A549 (cell line): ENCODE results near the gene ARPC5L. TPM values are rescaled to one million over a fixed set of nuclear protein-coding genes. Genes with fewer than 3 reads are reported as not detected.

Experiments
- ATAC-seq, 2 experiments: fragments of 200-7000 bp in 1 of 2; fragments of >200 bp in 1 of 2; cut with Nextera tagmentation in 1 of 2; cut with Tn5 transposase in 1 of 2; 3 replicates each; pipeline versions ENCODE4 v1.8.0 to v1.9.1; 2018 to 2020; ENCODE audit warnings: mild to moderate bottlenecking in 1 of 2, moderate library complexity in 1 of 2
- CTCF ChIA-PET: fragments of 300-600 bp; sonication (Branson Sonifier 250); formaldehyde crosslinking; extraction: SDS; loops from one replicate; lab custom pipeline; 2021; ENCODE audit warnings: antibody characterized with exemption, inconsistent platforms; lab: Yijun Ruan, JAX
- POLR2A ChIA-PET: fragments of 350-600 bp; formaldehyde crosslinking; extraction: SDS; loops from one replicate; lab custom pipeline; 2021; ENCODE audit warnings: antibody characterized with exemption, inconsistent platforms; lab: Yijun Ruan, JAX
- DNase-seq, 2 experiments: peaks; one replicate each; pipeline versions ENCODE4 v3.0.0 to v3.0.0-alpha.2; 2011 to 2016; ENCODE audit warnings: low read depth in 1 of 2, low spot score in 1 of 2
- FAIRE-seq: peaks from 2 replicates; lab custom pipeline; 2011; peaks lifted over from hg19 to GRCh38; lab: Jason Lieb, UNC
- H3K27ac ChIP-seq, 2 experiments: fragments of >200 bp; sonication (Bioruptor Twin); formaldehyde crosslinking; 3 replicates each; pipeline ENCODE4 v1.5.1; 2016 to 2017
- H3K4me1 ChIP-seq: fragments of >200 bp; sonication (Bioruptor Twin); formaldehyde crosslinking; 3 replicates; pipeline ENCODE4 v1.6.1; 2016
- H3K4me2 ChIP-seq: fragments of >200 bp; sonication (Bioruptor Twin); formaldehyde crosslinking; 3 replicates; pipeline ENCODE4 v1.6.1; 2016
- H3K4me3 ChIP-seq: fragments of >200 bp; sonication (Bioruptor Twin); formaldehyde crosslinking; 3 replicates; pipeline ENCODE4 v1.5.1; 2016
- H3K9me3 ChIP-seq: fragments of >200 bp; sonication (Bioruptor Twin); formaldehyde crosslinking; 3 replicates; pipeline ENCODE4 v1.6.1; 2016
- CBX2 ChIP-seq: fragments of 200-600 bp; sonication (generic); IDR thresholded peaks from 2 replicates; pipeline ENCODE4 v1.6.1; 2016; ENCODE audit warnings: low read depth, mild to moderate bottlenecking, borderline replicate concordance
- CEBPB ChIP-seq, 2 experiments: fragments of >200 bp in 1 of 2; sonication (Bioruptor Twin) in 1 of 2; formaldehyde crosslinking in 1 of 2; IDR thresholded peaks; 2 replicates each; pipeline ENCODE4 v1.6.1; 2012 to 2016
- FOSL2 ChIP-seq, 2 experiments: fragments of 450-650 bp in 1 of 2; fragments of >200 bp in 1 of 2; sonication (Bioruptor Twin) in 1 of 2; formaldehyde crosslinking; IDR thresholded peaks; 2 replicates each; pipeline versions ENCODE4 v1.5.0 to v1.6.1; 2016 to 2020; ENCODE audit warnings: mild to moderate bottlenecking in 1 of 2, moderate library complexity in 1 of 2
- HDAC2 ChIP-seq: fragments of 200-600 bp; sonication (generic); IDR thresholded peaks from 2 replicates; pipeline ENCODE4 v1.6.1; 2016
- HOXA7 ChIP-seq: fragments of 250-450 bp; sonication (Bioruptor Pico); IDR thresholded peaks from 2 replicates; pipeline ENCODE4 v1.5.0; 2020; ENCODE audit warnings: mild to moderate bottlenecking, moderate library complexity
- JUN ChIP-seq, 2 experiments: fragments of >200 bp; sonication (Bioruptor Twin); formaldehyde crosslinking; IDR thresholded peaks; 2 replicates in 1 of 2; 3 replicates in 1 of 2; pipeline ENCODE4 v1.6.1; 2016 to 2017
- KDM1A ChIP-seq: fragments of 200-600 bp; sonication (generic); IDR thresholded peaks from 2 replicates; pipeline ENCODE4 v1.6.1; 2016; ENCODE audit warnings: low read depth, mild to moderate bottlenecking
- KDM5A ChIP-seq: fragments of 200-600 bp; sonication (generic); IDR thresholded peaks from 2 replicates; pipeline ENCODE4 v1.6.1; 2016; ENCODE audit warnings: antibody characterized with exemption, mild to moderate bottlenecking
- NPAS2 ChIP-seq: fragments of 250-450 bp; sonication (Bioruptor Pico); IDR thresholded peaks from 2 replicates; pipeline ENCODE4 v1.8.0; 2022; ENCODE audit warnings: mild to moderate bottlenecking, moderate library complexity, borderline replicate concordance
- POLR2AphosphoS2 ChIP-seq: conservative IDR thresholded peaks from 2 replicates; pipeline ENCODE4 v1.6.1; 2012; ENCODE audit warnings: low read length, improper control_type of control experiment, inconsistent platforms
- RAD21 ChIP-seq, 2 experiments: fragments of >200 bp in 1 of 2; sonication (Bioruptor Twin) in 1 of 2; formaldehyde crosslinking in 1 of 2; IDR thresholded peaks in 1 of 2; conservative IDR thresholded peaks in 1 of 2; 2 replicates in 1 of 2; 3 replicates in 1 of 2; pipeline ENCODE4 v1.6.1; 2012 to 2018; ENCODE audit warnings: inconsistent platforms in 1 of 2
- RCOR1 ChIP-seq: fragments of 150-350 bp; IDR thresholded peaks from 2 replicates; pipeline ENCODE4 v1.6.1; 2014; ENCODE audit warnings: antibody characterized with exemption, low read length, low read depth
- SMC3 ChIP-seq: fragments of >200 bp; sonication (Bioruptor Twin); formaldehyde crosslinking; IDR thresholded peaks from 3 replicates; pipeline ENCODE4 v1.6.1; 2018; ENCODE audit warnings: inconsistent platforms
- TFCP2L1 ChIP-seq: fragments of 250-450 bp; sonication (Bioruptor Pico); IDR thresholded peaks from 2 replicates; pipeline ENCODE4 v1.5.0; 2021; ENCODE audit warnings: mild to moderate bottlenecking
- ZFP36 ChIP-seq: fragments of 450-650 bp; IDR thresholded peaks from 2 replicates; pipeline ENCODE4 v1.6.1; 2014; ENCODE audit warnings: borderline replicate concordance; ENCODE audit not compliant: partially characterized antibody
- ZNF302 ChIP-seq: fragments of 250-450 bp; sonication (Bioruptor Pico); IDR thresholded peaks from 2 replicates; pipeline ENCODE4 v1.9.0; 2021; ENCODE audit warnings: inconsistent platforms, mild to moderate bottlenecking, moderate library complexity
- WGBS: methylation state at CpG from one replicate; pipeline ENCODE4 v1.1.6; 2017; ENCODE audit errors: missing lambda C conversion rate; 5-methylcytosine and 5-hydroxymethylcytosine counted together
- polyA plus RNA-seq, 4 experiments: library from polyadenylated mRNA; depleted of rRNA in 3 of 4; stranded (reverse); fragments of >200 nt; fragmentation: RNase III in 1 of 4; extraction: RNeasy Plus Mini Kit Qiagen cat#74134 plus additional on column Dnase treatment in 1 of 4; gene quantifications; 2 replicates in 3 of 4; 3 replicates in 1 of 4; pipeline ENCODE4 v1.2.3, GENCODE V29; 2011 to 2017
- TF ChIP-seq, protein P1 (sequence below): fragments of 250-450 bp; sonication (Bioruptor Pico); IDR thresholded peaks from 2 replicates; pipeline ENCODE4 v1.5.0; 2020; ENCODE audit warnings: low read depth, mild to moderate bottlenecking, moderate library complexity
- TF ChIP-seq, protein P2 (sequence below): fragments of 200-600 bp; sonication (generic); IDR thresholded peaks from 2 replicates; pipeline ENCODE4 v1.6.1; 2016; ENCODE audit warnings: antibody characterized with exemption, mild to moderate bottlenecking, moderate library complexity
- TF ChIP-seq, protein P3 (sequence below): fragments of 450-650 bp; IDR thresholded peaks from 2 replicates; pipeline ENCODE4 v1.6.1; 2014; ENCODE audit warnings: antibody characterized with exemption
- TF ChIP-seq, protein P4 (sequence below): fragments of >200 bp; sonication (Bioruptor Twin); formaldehyde crosslinking; IDR thresholded peaks from 2 replicates; pipeline ENCODE4 v1.6.1; 2016
- TF ChIP-seq, protein P5 (sequence below): fragments of 150-350 bp; IDR thresholded peaks from 2 replicates; pipeline ENCODE4 v1.6.1; 2014; ENCODE audit warnings: low read depth, mild to moderate bottlenecking, low read length
- TF ChIP-seq, protein P6 (sequence below): fragments of >200 bp; sonication (Bioruptor Twin); formaldehyde crosslinking; IDR thresholded peaks from 3 replicates; pipeline ENCODE4 v1.6.1; 2016
- TF ChIP-seq, protein P7 (sequence below): IDR thresholded peaks from 2 replicates; pipeline ENCODE4 v1.6.1; 2012; ENCODE audit warnings: low read depth, borderline replicate concordance

The ARPC5L gene
- polyA plus RNA-seq, 2 of the 4 experiments (the other 2 are of a cell fraction), result 59.4 to 62.8 TPM

DNA sequence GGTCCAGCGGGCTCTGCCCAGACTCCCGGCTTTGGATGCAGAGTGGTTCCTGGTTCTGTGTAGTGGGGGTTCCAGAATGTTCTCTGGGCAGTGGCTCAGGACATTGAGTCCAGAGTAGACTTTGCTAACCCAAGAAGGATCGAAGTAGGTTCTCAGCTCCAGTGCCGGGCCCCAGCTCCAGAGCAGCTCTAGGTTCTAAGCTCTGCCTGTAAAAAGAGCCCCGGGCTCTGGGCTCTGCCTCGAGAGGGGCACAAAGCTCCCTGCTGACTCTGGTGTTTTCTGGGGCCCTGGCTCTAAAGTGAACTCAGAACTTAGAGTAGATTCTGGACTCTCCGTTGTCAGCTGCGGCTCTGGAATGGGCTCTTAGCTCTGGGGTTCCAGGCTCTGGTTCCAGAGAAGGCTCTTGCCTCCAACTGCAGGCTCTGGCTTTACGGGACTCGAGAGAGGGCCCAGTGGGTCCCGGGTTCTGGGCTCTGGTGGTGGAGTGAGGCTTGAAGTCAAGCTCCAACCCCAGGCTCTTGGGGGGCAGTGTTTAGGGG is 8.3 kb upstream of the ARPC5L start:
- Histone ChIP-seq H3K4me3 (peak overlapping the region; percentile 45), H3K4me1 (peaks cover 37% of the 10 kb centered on the region), H3K4me2 (peak overlapping the region; percentile 86), H3K27ac (peak overlapping the region; percentile 53 to 81), H3K9me3 (no peaks in the 10 kb centered on the region)
- TF ChIP-seq KDM5A (no peak), FOSL2 (IDR thresholded peaks at IDR 0.05) (no peak), FOSL2 (CRISPR knock-in tag; IDR thresholded peaks at IDR 0.05) (no peak), ZFP36 (no peak), NPAS2 (no peak), POLR2AphosphoS2 (no peak), TFCP2L1 (CRISPR knock-in tag) (no peak), CEBPB (IDR thresholded peaks at IDR 0.05) (no peak)
- TF ChIP-seq, protein P1, sequence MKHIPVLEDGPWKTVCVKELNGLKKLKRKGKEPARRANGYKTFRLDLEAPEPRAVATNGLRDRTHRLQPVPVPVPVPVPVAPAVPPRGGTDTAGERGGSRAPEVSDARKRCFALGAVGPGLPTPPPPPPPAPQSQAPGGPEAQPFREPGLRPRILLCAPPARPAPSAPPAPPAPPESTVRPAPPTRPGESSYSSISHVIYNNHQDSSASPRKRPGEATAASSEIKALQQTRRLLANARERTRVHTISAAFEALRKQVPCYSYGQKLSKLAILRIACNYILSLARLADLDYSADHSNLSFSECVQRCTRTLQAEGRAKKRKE (CRISPR knock-in tag), result no peak
- TF ChIP-seq, protein P2, sequence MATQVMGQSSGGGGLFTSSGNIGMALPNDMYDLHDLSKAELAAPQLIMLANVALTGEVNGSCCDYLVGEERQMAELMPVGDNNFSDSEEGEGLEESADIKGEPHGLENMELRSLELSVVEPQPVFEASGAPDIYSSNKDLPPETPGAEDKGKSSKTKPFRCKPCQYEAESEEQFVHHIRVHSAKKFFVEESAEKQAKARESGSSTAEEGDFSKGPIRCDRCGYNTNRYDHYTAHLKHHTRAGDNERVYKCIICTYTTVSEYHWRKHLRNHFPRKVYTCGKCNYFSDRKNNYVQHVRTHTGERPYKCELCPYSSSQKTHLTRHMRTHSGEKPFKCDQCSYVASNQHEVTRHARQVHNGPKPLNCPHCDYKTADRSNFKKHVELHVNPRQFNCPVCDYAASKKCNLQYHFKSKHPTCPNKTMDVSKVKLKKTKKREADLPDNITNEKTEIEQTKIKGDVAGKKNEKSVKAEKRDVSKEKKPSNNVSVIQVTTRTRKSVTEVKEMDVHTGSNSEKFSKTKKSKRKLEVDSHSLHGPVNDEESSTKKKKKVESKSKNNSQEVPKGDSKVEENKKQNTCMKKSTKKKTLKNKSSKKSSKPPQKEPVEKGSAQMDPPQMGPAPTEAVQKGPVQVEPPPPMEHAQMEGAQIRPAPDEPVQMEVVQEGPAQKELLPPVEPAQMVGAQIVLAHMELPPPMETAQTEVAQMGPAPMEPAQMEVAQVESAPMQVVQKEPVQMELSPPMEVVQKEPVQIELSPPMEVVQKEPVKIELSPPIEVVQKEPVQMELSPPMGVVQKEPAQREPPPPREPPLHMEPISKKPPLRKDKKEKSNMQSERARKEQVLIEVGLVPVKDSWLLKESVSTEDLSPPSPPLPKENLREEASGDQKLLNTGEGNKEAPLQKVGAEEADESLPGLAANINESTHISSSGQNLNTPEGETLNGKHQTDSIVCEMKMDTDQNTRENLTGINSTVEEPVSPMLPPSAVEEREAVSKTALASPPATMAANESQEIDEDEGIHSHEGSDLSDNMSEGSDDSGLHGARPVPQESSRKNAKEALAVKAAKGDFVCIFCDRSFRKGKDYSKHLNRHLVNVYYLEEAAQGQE, result no peak
- TF ChIP-seq, protein P3, sequence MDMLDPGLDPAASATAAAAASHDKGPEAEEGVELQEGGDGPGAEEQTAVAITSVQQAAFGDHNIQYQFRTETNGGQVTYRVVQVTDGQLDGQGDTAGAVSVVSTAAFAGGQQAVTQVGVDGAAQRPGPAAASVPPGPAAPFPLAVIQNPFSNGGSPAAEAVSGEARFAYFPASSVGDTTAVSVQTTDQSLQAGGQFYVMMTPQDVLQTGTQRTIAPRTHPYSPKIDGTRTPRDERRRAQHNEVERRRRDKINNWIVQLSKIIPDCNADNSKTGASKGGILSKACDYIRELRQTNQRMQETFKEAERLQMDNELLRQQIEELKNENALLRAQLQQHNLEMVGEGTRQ, result no peak
- no peak for FAIRE-seq
- ChIA-PET CTCF (interaction anchor here (0.6 to 43.0 kb wide), 46 partner anchors 10 to 850 kb away, joined by 3 to 2512 read pairs (median 5); partner anchors contain the start of genes ARPC5L, NR6A1, OLFML2A and RPL35), POLR2A (interaction anchor here (1.3 to 5.5 kb wide), 4 partner anchors 8 to 388 kb away, joined by 4 to 52 read pairs (median 14); partner anchors contain the start of genes ARPC5L, HSPA5, NR6A1 and OLFML2A)
- DNase-seq, result no peak
- 69% methylated on average over 8 of the region's 11 CpGs for WGBS
- ATAC-seq, result peak; percentile 1; a peak in 3 of 6 replicates

DNA sequence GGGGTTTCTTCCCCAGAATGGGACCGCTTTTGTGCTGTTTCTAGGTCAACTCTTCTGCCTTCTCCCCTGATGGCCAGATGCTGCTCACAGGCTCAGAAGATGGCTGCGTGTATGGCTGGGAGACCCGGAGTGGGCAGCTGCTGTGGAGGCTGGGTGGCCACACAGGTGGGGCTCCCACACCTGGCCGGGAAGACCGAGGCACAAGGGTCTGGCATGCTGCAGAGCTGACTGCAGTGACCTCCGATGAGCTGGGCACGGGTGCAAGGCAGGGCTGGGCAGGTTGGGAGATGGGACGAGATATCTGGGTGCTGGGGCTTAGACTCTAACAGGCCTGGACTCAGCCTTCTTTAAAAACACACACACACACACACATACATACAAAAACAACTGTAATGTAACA is 7.8 kb upstream of the ARPC5L start:
- ATAC-seq (no peak), DNase-seq (no peak), FAIRE-seq (no peak)
- peaks cover 41% of the 10 kb centered on the region for H3K4me1 ChIP-seq
- no peaks in the 10 kb centered on the region for H3K9me3 ChIP-seq
- WGBS, result 91% methylated on average over 8 of the region's 8 CpGs
- no peak overlapping the region for H3K4me2 ChIP-seq
- H3K4me3 ChIP-seq, result no peak overlapping the region
- TF ChIP-seq, protein P4, sequence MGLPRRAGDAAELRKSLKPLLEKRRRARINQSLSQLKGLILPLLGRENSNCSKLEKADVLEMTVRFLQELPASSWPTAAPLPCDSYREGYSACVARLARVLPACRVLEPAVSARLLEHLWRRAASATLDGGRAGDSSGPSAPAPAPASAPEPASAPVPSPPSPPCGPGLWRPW, result no peak
- TF ChIP-seq, protein P5, sequence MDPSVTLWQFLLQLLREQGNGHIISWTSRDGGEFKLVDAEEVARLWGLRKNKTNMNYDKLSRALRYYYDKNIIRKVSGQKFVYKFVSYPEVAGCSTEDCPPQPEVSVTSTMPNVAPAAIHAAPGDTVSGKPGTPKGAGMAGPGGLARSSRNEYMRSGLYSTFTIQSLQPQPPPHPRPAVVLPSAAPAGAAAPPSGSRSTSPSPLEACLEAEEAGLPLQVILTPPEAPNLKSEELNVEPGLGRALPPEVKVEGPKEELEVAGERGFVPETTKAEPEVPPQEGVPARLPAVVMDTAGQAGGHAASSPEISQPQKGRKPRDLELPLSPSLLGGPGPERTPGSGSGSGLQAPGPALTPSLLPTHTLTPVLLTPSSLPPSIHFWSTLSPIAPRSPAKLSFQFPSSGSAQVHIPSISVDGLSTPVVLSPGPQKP, result no peak
- no peak for TF ChIP-seq RCOR1
- no peak for TF ChIP-seq POLR2AphosphoS2
- TF ChIP-seq HOXA7 (CRISPR knock-in tag), result no peak
- TF ChIP-seq CBX2, result no peak
- TF ChIP-seq KDM1A, result no peak
- TF ChIP-seq, protein P6, sequence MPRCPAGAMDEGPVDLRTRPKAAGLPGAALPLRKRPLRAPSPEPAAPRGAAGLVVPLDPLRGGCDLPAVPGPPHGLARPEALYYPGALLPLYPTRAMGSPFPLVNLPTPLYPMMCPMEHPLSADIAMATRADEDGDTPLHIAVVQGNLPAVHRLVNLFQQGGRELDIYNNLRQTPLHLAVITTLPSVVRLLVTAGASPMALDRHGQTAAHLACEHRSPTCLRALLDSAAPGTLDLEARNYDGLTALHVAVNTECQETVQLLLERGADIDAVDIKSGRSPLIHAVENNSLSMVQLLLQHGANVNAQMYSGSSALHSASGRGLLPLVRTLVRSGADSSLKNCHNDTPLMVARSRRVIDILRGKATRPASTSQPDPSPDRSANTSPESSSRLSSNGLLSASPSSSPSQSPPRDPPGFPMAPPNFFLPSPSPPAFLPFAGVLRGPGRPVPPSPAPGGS, result no peak
- TF ChIP-seq HDAC2, result no peak
- TF ChIP-seq KDM5A, result no peak
- TF ChIP-seq, protein P7, sequence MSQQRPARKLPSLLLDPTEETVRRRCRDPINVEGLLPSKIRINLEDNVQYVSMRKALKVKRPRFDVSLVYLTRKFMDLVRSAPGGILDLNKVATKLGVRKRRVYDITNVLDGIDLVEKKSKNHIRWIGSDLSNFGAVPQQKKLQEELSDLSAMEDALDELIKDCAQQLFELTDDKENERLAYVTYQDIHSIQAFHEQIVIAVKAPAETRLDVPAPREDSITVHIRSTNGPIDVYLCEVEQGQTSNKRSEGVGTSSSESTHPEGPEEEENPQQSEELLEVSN, result no peak
- TF ChIP-seq ZNF302 (CRISPR knock-in tag), result no peak
- no peak for TF ChIP-seq SMC3
- TF ChIP-seq ZFP36, result no peak
- no peak for TF ChIP-seq JUN (IDR thresholded peaks at IDR 0.05)
- TF ChIP-seq RAD21 (conservative IDR thresholded peaks at IDR 0.05 in 1 of 2, IDR thresholded peaks at IDR 0.05 in 1 of 2), result no peak
- H3K27ac ChIP-seq, result no peak overlapping the region
- ChIA-PET POLR2A (interaction anchor here (0.9 to 5.5 kb wide), 5 partner anchors 8 to 387 kb away, joined by 4 to 52 read pairs (median 12); partner anchors contain the start of genes ARPC5L, NR6A1, OLFML2A and RPL35), CTCF (interaction anchor here (0.6 to 43.0 kb wide), 30 partner anchors 10 to 850 kb away, joined by 3 to 2512 read pairs (median 5); partner anchors contain the start of genes ARPC5L, NR6A1, OLFML2A and RPL35)
